ENCODE measurements around the gene ADGRL2.

Gene ADGRL2

DNA sequence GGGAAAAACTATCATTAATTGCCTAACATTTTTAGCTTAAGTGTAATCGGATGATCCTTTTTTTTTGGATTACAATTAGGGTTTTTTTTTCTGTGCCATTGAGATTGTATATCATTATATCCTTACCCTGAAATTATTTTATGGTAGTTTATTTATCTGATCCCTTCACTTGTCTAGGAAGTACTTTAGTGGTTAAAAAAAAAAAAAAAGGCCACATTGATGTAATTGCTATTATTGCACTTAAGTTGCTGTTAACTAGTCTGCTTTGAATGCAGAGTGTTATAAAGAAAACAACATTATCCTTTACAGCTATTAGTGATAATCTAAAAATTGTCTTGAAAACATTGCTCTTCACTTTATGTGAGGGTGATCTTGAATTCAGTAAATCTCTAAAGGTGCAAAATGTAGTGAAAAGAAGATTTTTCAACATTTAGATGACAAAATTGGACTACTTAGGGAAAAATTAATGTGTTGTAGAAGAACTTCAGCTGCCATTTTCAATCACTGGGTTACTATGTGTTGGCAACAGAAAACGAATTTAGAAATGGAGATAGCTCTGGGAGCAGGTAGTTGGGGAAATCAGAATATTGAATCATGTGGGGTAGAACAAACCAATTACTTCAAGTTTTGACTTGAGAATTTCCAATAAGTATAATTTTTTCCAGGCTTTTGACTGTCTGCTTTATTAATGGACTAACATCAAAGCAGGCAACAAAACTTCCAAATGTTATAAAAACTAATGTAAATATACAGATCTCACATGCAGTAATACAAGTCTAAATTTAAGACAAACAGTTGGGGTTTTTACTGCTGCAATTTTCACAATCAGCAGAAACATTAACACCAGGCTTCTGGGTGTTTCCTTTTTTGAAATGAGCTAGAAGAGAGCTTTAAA is 5.0 kb downstream of the ADGRL2 start:
- DNase-seq (ENCODE audit: low read depth): no peak
- TF ChIP-seq, protein P1, sequence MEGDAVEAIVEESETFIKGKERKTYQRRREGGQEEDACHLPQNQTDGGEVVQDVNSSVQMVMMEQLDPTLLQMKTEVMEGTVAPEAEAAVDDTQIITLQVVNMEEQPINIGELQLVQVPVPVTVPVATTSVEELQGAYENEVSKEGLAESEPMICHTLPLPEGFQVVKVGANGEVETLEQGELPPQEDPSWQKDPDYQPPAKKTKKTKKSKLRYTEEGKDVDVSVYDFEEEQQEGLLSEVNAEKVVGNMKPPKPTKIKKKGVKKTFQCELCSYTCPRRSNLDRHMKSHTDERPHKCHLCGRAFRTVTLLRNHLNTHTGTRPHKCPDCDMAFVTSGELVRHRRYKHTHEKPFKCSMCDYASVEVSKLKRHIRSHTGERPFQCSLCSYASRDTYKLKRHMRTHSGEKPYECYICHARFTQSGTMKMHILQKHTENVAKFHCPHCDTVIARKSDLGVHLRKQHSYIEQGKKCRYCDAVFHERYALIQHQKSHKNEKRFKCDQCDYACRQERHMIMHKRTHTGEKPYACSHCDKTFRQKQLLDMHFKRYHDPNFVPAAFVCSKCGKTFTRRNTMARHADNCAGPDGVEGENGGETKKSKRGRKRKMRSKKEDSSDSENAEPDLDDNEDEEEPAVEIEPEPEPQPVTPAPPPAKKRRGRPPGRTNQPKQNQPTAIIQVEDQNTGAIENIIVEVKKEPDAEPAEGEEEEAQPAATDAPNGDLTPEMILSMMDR (conservative IDR thresholded peaks at IDR 0.05; ENCODE audit: low read length): no peak
- H3K4me3 ChIP-seq (ENCODE audit: low read length): no peak overlapping the region

DNA sequence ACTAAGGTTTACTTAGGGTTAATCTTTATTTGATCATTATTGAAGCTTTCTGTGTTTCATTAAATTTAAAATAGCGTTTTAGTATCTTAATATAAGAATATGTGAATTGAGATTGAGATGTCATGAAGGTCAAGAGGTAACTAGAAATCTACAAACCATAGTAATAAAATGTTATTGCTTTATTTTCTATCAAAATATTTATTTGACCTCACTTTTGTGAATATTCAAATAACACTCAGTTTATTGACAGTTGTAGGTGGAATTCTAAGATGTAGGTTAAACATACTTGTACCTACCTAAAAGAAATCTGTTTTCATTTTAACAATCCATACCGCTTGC is 5.7 kb downstream of the ADGRL2 start:
- no peak for DNase-seq (ENCODE audit: low read depth)
- no peak overlapping the region for H3K4me3 ChIP-seq (ENCODE audit: low read length)
- TF ChIP-seq, protein P1 (conservative IDR thresholded peaks at IDR 0.05; ENCODE audit: low read length): no peak

DNA sequence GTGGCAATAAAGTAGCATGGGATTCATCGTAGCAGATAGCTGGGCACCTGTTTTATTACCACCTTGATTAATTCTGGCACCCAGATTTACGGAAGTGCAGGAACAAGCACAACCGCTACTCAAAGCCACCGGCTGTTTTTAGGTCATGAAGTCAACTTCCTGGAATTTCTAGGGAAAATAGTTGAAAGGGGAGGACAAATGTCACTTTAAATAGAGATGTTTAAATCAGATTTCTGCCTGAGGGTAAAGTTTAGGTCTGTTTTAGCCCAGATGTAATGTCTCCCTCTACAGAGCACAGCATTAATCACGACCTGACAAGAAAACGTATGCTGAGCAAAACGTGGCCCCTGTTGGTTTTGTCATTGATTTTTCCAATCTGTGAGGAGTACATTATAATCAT is 8.0 kb downstream of the ADGRL2 start:
- no peak overlapping the region for H3K4me3 ChIP-seq (ENCODE audit: low read length)
- TF ChIP-seq, protein P1 (conservative IDR thresholded peaks at IDR 0.05; ENCODE audit: low read length): no peak
- DNase-seq (ENCODE audit: low read depth): no peak

DNA sequence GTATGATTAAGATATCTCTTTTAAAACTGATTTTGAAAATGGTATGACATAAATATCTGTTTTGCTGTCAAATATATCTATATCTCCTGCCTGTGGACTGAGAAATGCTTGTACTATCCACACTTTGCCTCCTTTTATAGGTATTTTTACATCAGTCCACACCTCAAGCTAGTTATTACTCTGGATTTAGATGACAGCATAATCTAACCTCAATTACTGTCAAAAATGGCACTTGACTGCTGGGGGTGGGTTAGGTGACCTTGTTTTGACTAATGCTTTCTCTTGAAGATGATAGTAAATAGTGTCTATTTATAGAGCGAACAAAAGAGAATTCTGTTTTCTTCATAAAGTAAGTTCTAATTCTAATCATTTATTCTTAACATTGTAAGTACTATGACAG is 9.1 kb downstream of the ADGRL2 start:
- TF ChIP-seq, protein P1 (conservative IDR thresholded peaks at IDR 0.05; ENCODE audit: low read length): no peak

DNA sequence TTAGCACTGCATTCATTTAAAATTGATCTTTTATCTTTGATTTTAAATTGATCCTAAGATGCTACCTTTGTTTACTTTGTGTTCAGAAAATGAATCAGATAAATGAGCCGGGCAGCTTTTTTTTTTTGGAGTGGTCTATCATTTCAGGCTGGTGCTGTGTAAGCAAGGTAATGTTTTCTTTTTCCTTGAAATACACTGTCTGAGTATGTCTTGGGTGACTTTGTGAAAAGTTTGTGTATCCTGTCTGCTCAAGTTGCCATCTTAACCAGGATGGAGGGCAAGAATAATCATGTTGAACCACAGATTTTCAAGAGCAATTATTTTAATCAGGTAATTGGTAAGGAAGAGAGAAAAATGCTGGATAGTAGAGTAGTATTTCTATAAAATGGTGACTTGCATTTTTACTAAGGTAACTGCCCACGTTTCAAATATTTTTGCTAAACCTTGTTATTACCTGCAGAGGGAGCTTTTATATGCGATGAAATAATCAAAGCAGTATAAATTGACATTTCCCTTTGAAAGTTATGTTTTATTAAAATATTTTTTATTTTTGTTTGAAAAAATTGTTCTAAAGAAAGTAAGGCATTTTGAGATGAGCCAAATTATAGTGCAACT is 11.1 kb downstream of the ADGRL2 start:
- no peak for DNase-seq (ENCODE audit: low read depth)
- H3K4me3 ChIP-seq (ENCODE audit: low read length): no peak overlapping the region
- TF ChIP-seq, protein P1 (conservative IDR thresholded peaks at IDR 0.05; ENCODE audit: low read length): no peak

More for the DNA sequence above, 9.1 kb downstream of the ADGRL2 start:
- DNase-seq (ENCODE audit: low read depth): no peak
- H3K4me3 ChIP-seq (ENCODE audit: low read length): no peak overlapping the region

DNA sequence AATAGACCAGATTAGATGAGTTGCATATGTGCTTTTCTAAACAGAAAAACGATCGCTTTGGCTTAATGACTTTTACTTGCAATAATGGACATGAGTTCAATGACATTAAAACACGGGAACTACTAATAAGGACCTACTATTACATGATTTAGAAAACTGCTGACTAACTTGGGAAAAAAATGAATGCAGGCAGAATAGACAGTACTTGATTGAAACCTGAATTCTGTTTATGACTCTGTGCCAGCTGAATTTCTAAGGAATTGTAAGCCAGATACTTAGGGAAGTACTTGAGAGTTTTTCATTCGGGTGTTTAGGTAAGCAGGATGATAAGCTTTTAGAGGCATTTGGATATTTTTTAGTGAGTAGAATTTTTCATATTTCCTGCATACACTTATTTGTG is 12.0 kb downstream of the ADGRL2 start:
- H3K4me3 ChIP-seq (ENCODE audit: low read length): no peak overlapping the region
- TF ChIP-seq, protein P1 (conservative IDR thresholded peaks at IDR 0.05; ENCODE audit: low read length): no peak
- DNase-seq (ENCODE audit: low read depth): no peak

DNA sequence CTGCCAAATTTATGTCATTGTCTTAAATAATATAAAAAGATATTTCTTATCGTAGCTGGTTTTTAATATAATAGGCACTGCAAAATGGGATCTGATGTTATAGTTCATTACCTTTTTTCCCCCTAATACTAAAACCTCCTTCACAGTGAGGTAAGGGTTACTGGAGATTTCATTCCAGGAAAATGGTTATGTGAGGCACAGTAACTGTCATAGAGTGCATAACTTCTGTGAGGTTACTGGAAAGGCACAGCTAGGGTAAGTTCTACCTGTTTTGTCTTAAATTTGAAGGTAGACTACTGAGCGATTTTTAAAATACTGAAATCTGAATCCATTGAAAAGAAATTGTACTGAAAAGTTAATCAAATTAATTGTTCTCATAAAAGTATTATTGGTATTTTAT is 13.0 kb downstream of the ADGRL2 start:
- TF ChIP-seq, protein P1 (conservative IDR thresholded peaks at IDR 0.05; ENCODE audit: low read length): no peak
- no peak overlapping the region for H3K4me3 ChIP-seq (ENCODE audit: low read length)
- DNase-seq (ENCODE audit: low read depth): no peak

Measured in AG10803 (cell line).